ENCODE measurements around the gene ADAMTSL3.
"Not testable (repeated sequence)": the region's sequence is repeated elsewhere in the genome, so short reads cannot be mapped to it uniquely, and the experiment has no call there.

Gene ADAMTSL3

DNA sequence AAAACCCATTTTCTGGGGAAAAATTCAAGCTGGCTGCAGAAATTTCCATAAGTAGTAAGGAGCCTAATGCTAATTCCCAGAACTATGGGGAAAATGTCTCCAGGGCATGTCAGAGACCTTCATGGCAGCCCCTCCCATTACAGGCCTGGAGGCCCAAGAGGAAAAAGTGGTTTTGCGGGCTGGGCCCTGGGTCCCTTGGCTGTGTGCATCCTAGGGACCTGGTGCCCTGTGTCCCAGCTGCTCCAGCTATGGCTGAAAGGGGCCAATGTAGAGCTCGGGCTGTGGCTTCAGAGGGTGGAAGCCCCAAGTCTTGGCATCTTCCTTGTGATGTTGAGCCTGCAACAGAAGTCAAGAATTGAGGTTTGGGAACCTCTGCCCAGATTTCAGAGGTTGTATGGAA is 48.4 kb downstream of the ADAMTSL3 start:
- H3K4me3 Mint-ChIP-seq, H3K36me3 Mint-ChIP-seq, CTCF ChIA-PET, DNase-seq, H3K27me3 Mint-ChIP-seq, H3K4me1 Mint-ChIP-seq, H3K27ac Mint-ChIP-seq, H3K9me3 Mint-ChIP-seq: not testable (repeated sequence)

DNA sequence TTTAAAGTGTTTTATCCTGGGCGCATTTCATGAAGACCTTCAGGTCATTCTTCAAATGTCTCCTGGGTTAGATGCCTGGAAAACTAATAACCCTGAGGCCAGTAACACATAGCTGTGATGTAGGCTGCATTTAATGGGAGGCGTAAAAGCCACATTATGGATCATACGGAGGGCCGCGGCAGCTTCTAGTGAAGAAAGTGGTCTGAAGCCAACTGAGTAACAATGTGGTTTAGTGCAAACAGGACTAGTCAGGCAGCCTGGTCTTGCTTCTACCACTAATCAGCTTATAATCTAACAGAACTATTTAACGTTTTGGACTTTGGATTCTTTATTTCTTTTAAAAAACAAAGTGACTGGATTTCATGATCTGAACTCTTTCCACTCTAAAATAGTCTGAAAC is 54.4 kb downstream of the ADAMTSL3 start:
- H3K27ac Mint-ChIP-seq, result no peak overlapping the region
- CTCF ChIA-PET, result no interaction called here
- DNase-seq, result no peak
- no peaks in the 10 kb centered on the region for H3K27me3 Mint-ChIP-seq
- no peaks in the 10 kb centered on the region for H3K36me3 Mint-ChIP-seq
- no peaks in the 10 kb centered on the region for H3K4me1 Mint-ChIP-seq
- H3K9me3 Mint-ChIP-seq, result no peaks in the 10 kb centered on the region
- H3K4me3 Mint-ChIP-seq, result no peak overlapping the region

- CTCF ChIA-PET, result no interaction called here
- DNase-seq, result no peak
- H3K36me3 Mint-ChIP-seq, result no peaks in the 10 kb centered on the region
- H3K27ac Mint-ChIP-seq, result no peak overlapping the region
- H3K9me3 Mint-ChIP-seq, result no peaks in the 10 kb centered on the region
- no peaks in the 10 kb centered on the region for H3K27me3 Mint-ChIP-seq
- no peak overlapping the region for H3K4me3 Mint-ChIP-seq
- no peaks in the 10 kb centered on the region for H3K4me1 Mint-ChIP-seq
Observed at GRCh38 chr15:83709241-83709640, 55.3 kb downstream of the ADAMTSL3 start.

DNA sequence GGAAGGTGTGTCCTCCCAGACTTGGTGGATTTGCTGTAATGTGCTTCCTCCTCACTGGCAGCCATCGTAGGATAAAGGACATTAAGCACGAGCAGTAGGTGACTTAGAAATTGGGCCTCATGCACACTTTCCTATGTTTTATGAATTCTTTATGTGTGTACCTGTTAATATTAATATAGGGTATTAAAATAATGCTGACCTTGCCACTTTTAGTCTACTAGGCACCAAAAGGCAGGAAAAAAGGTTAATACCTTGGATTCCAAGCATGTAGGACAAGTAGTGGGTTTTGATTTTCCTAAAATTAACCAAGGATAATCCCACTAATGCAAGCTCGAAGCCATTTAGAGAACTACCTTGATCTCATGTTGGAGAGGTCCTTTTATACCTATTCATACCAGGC is 55.9 kb downstream of the ADAMTSL3 start:
- no peak for DNase-seq
- Mint-ChIP-seq H3K27ac (no peak overlapping the region), H3K4me1 (no peaks in the 10 kb centered on the region), H3K4me3 (no peak overlapping the region), H3K36me3 (no peaks in the 10 kb centered on the region), H3K9me3 (no peaks in the 10 kb centered on the region), H3K27me3 (no peaks in the 10 kb centered on the region)
- CTCF ChIA-PET, result no interaction called here

- no peaks in the 10 kb centered on the region for H3K9me3 Mint-ChIP-seq
- H3K4me3 Mint-ChIP-seq, result no peak overlapping the region
- no peaks in the 10 kb centered on the region for H3K4me1 Mint-ChIP-seq
- H3K36me3 Mint-ChIP-seq, result no peaks in the 10 kb centered on the region
- CTCF ChIA-PET, result no interaction called here
- no peak overlapping the region for H3K27ac Mint-ChIP-seq
- DNase-seq, result no peak
- no peaks in the 10 kb centered on the region for H3K27me3 Mint-ChIP-seq
Observed at GRCh38 chr15:83710452-83710851, 56.5 kb downstream of the ADAMTSL3 start.

- Mint-ChIP-seq H3K27ac (no peak overlapping the region), H3K4me3 (no peak overlapping the region), H3K4me1 (no peaks in the 10 kb centered on the region), H3K36me3 (no peaks in the 10 kb centered on the region), H3K27me3 (no peaks in the 10 kb centered on the region), H3K9me3 (no peaks in the 10 kb centered on the region)
- DNase-seq, result no peak
- CTCF ChIA-PET, result no interaction called here
Observed at GRCh38 chr15:83711236-83711635, 57.3 kb downstream of the ADAMTSL3 start.

DNA sequence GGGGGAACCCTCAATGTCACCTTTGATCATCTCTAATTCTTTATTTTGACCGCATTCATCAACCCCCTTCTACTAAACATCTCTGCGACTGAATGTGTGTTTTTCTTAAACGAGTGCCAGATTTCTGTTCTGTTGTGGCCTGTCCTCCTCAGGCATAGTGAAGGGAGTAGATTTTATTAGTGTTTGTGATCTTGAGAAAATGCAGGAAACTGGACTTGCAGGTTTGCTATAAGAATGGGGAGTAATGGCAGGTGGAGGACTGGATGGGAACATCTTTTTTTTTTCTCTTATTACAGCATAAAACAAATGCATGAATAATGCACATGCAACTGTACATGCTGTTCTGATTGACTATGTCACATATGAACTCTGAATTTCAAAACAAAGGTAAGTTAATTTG is 59.3 kb downstream of the ADAMTSL3 start:
- Mint-ChIP-seq H3K4me3 (no peak overlapping the region), H3K27me3 (no peaks in the 10 kb centered on the region), H3K36me3 (no peaks in the 10 kb centered on the region), H3K27ac (no peak overlapping the region), H3K4me1 (no peaks in the 10 kb centered on the region), H3K9me3 (no peaks in the 10 kb centered on the region)
- DNase-seq, result no peak
- CTCF ChIA-PET, result no interaction called here

GRCh38 chr15:83714939-83715628 is 61.2 kb downstream of the ADAMTSL3 start:
- H3K4me3 Mint-ChIP-seq, result no peak overlapping the region
- H3K4me1 Mint-ChIP-seq, result no peaks in the 10 kb centered on the region

DNA sequence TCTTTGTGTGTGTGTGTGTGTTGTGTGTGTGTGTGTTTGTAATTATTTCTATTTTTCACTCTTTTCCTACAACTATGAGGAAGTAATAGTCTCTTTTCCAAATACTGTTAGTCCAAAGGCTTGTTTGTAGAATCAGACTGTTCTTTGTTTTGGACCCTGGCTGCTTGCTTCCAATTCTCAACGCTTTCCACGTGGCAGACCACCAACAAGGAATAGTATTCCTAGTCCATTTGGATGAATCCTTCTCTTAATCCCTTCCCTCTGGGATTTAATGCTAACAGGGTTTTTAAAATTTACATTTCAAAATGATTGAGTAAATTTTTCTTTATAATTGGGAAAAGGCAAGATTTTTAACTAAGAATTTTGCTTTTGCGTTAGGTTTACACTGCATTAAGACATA is 62.7 kb downstream of the ADAMTSL3 start:
- Mint-ChIP-seq H3K9me3 (no peaks in the 10 kb centered on the region), H3K4me1 (no peaks in the 10 kb centered on the region), H3K27ac (no peak overlapping the region), H3K36me3 (no peaks in the 10 kb centered on the region), H3K4me3 (no peak overlapping the region), H3K27me3 (no peaks in the 10 kb centered on the region)
- no peak for DNase-seq
- CTCF ChIA-PET, result no interaction called here

More at GRCh38 chr15:83714939-83715628, 61.2 kb downstream of the ADAMTSL3 start:
- H3K36me3 Mint-ChIP-seq, result no peaks in the 10 kb centered on the region
- H3K27ac Mint-ChIP-seq, result no peak overlapping the region
- CTCF ChIA-PET, result no interaction called here
- no peaks in the 10 kb centered on the region for H3K9me3 Mint-ChIP-seq
- no peaks in the 10 kb centered on the region for H3K27me3 Mint-ChIP-seq
- no peak for DNase-seq

GRCh38 chr15:83717010-83717409 is 63.1 kb downstream of the ADAMTSL3 start:
- no peaks in the 10 kb centered on the region for H3K27me3 Mint-ChIP-seq
- DNase-seq, result no peak
- no peaks in the 10 kb centered on the region for H3K4me1 Mint-ChIP-seq
- no peaks in the 10 kb centered on the region for H3K9me3 Mint-ChIP-seq
- CTCF ChIA-PET, result no interaction called here
- no peak overlapping the region for H3K4me3 Mint-ChIP-seq
- no peaks in the 10 kb centered on the region for H3K36me3 Mint-ChIP-seq
- H3K27ac Mint-ChIP-seq, result no peak overlapping the region

DNA sequence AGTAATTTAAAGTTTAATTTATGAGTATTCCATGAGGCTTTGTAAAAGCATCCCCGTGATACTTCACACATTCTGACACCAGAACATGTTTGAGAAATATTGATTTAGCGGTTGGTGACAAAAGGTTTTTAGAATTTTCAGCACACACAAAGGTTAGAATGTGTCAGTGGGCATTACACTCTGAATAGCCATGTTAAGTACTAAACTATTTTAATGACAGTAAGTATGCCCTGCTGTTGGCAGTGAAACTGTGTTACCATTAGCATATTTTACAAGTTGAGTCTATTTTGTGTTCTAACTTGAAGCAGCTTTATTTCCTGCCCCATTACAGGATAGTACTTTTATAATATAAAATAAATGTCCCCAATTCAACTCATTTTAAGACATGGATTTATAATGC is 66.5 kb downstream of the ADAMTSL3 start:
- CTCF ChIA-PET, result no interaction called here
- Mint-ChIP-seq H3K27me3 (no peaks in the 10 kb centered on the region), H3K4me1 (no peaks in the 10 kb centered on the region), H3K9me3 (no peaks in the 10 kb centered on the region), H3K4me3 (no peak overlapping the region), H3K36me3 (no peaks in the 10 kb centered on the region), H3K27ac (no peak overlapping the region)
- DNase-seq, result no peak

DNA sequence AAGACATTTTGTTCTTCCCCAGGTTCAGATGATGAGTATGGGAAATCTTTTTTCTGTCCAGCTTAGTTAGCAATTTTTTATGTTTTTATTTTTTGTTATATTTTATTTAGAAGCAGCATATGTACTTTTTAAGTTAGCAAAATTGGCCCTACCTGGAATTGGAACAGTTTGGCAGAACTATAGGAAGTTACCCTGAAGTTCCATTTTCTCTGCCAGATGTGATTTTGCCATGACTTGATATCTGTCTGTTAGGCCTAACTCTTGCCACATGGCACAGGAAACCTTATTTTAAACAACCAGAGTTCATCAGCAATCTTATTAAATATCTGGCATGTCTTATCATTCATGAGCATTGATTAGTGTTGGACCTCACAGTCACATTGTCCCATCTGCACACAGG is 67.1 kb downstream of the ADAMTSL3 start:
- no peaks in the 10 kb centered on the region for H3K36me3 Mint-ChIP-seq
- no peaks in the 10 kb centered on the region for H3K9me3 Mint-ChIP-seq
- H3K27me3 Mint-ChIP-seq, result no peaks in the 10 kb centered on the region
- no peak overlapping the region for H3K4me3 Mint-ChIP-seq
- CTCF ChIA-PET, result no interaction called here
- DNase-seq, result no peak
- H3K4me1 Mint-ChIP-seq, result no peaks in the 10 kb centered on the region
- H3K27ac Mint-ChIP-seq, result no peak overlapping the region

DNA sequence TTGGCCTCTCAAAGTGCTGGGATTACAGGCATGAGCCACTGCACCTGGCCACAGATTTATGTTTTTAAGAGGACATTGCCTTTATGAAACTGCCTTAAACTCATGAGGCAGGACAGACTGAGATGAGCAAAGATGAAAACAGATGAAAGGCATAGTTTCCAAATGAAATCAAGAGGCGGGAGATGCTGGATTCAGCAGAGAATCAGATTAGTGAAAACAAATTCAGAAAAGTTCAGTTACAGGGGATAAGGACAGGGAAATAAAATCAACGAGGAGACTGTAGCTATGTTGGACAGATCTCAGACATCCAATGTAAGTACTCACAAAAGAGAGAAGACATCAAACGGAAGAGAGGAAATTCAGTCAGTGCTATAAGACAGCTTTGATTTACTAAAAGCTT is 68.1 kb downstream of the ADAMTSL3 start:
- no peak overlapping the region for H3K27ac Mint-ChIP-seq
- H3K9me3 Mint-ChIP-seq, result no peaks in the 10 kb centered on the region
- CTCF ChIA-PET, result no interaction called here
- H3K4me1 Mint-ChIP-seq, result no peaks in the 10 kb centered on the region
- H3K27me3 Mint-ChIP-seq, result no peaks in the 10 kb centered on the region
- no peak for DNase-seq
- H3K4me3 Mint-ChIP-seq, result no peak overlapping the region
- no peaks in the 10 kb centered on the region for H3K36me3 Mint-ChIP-seq

GRCh38 chr15:83723216-83723615 is 69.3 kb downstream of the ADAMTSL3 start:
- no peak for DNase-seq
- H3K27ac Mint-ChIP-seq, result no peak overlapping the region
- CTCF ChIA-PET, result no interaction called here
- no peaks in the 10 kb centered on the region for H3K9me3 Mint-ChIP-seq
- H3K36me3 Mint-ChIP-seq, result no peaks in the 10 kb centered on the region
- H3K4me1 Mint-ChIP-seq, result no peaks in the 10 kb centered on the region
- no peak overlapping the region for H3K4me3 Mint-ChIP-seq
- H3K27me3 Mint-ChIP-seq, result no peaks in the 10 kb centered on the region

GRCh38 chr15:83732196-83732595 is 78.3 kb downstream of the ADAMTSL3 start:
- H3K9me3 Mint-ChIP-seq, result no peaks in the 10 kb centered on the region
- H3K36me3 Mint-ChIP-seq, result no peaks in the 10 kb centered on the region
- DNase-seq, result no peak
- no peaks in the 10 kb centered on the region for H3K4me1 Mint-ChIP-seq
- CTCF ChIA-PET, result no interaction called here
- H3K27ac Mint-ChIP-seq, result no peak overlapping the region
- H3K4me3 Mint-ChIP-seq, result no peak overlapping the region
- no peaks in the 10 kb centered on the region for H3K27me3 Mint-ChIP-seq

DNA sequence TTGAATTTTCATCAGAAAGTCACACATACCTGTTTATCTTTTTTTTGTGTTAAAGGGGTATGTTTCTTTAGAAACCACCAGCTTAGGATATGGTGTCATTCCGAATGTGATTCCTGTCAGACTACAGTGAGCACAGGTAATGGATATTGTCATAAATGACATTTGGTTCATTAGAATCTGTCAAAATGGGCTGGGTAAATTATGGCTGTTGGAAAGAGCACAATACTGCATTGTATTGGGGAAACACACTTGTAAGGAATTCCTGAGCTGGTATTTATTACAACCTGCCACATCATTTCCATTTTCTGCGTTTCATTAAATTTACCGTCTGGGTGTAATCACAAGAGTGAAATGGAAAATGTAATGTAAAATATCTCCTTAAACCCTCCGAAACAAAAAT is 78.8 kb downstream of the ADAMTSL3 start:
- Mint-ChIP-seq H3K27me3 (no peaks in the 10 kb centered on the region), H3K9me3 (no peaks in the 10 kb centered on the region), H3K27ac (no peak overlapping the region), H3K4me3 (no peak overlapping the region), H3K4me1 (no peaks in the 10 kb centered on the region), H3K36me3 (no peaks in the 10 kb centered on the region)
- CTCF ChIA-PET, result no interaction called here
- no peak for DNase-seq
